Measurements from ENCODE around the gene GRIK4. TPM values are rescaled to one million over a fixed set of nuclear protein-coding genes. Genes with fewer than 3 reads are reported as not detected.

The GRIK4 gene
- polyA plus RNA-seq, 1 experiment: not detected

- H3K27me3 ChIP-seq (ENCODE audit: control insufficient read depth, insufficient read depth, low read length): no peaks in the 10 kb centered on the region; the same call in 1 of the 2 replicates
- H3K36me3 ChIP-seq (ENCODE audit: control insufficient read depth, insufficient read depth, low read length): no peaks in the 10 kb centered on the region
- H3K4me3 ChIP-seq (ENCODE audit: low read depth, low read length): no peak overlapping the region
- TF ChIP-seq CTCF (IDR thresholded peaks at IDR 0.05; ENCODE audit: insufficient read depth, low read depth, low read length): no peak
- ChIA-PET POLR2A (no interaction called here), CTCF (no interaction called here)
- no peak for DNase-seq (ENCODE audit: low read depth)
These were observed 321.1 kb downstream of the GRIK4 start for GRCh38 chr11:120832481-120833238.

DNA sequence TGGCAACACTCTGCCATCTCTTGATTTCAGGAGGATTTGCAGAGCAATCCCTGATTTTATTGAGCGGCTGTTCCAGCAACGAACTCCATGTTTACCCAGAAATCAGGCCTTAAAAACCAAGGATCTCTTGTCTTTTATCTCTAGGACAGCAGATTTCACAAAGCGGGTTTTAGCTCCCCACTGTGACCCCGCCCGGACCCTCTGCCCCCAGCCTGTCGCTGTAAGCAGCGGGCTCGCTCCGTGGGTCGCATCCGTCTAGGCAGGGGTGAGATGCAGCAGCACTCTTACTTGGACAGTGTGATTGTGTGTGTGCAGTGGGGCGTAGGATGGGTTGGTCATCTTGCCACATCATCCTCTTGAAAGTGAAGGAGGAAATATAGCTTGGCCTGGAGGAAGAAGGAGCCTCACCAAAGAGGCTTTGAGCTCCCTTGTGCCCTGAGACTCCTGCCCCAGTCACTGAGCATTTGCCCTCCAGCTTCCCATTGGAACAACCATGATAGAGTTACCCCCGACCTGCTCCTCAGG is 323.2 kb downstream of the GRIK4 start:
- DNase-seq (ENCODE audit: low read depth): no peak
- Histone ChIP-seq H3K36me3 (ENCODE audit: control insufficient read depth, insufficient read depth, low read length) (no peaks in the 10 kb centered on the region), H3K4me3 (ENCODE audit: low read depth, low read length) (no peak overlapping the region), H3K27me3 (ENCODE audit: control insufficient read depth, insufficient read depth, low read length) (no peaks in the 10 kb centered on the region)
- POLR2A ChIA-PET: no interaction called here
- no peak for TF ChIP-seq CTCF (IDR thresholded peaks at IDR 0.05; ENCODE audit: insufficient read depth, low read depth, low read length)
- CTCF ChIA-PET: no interaction called here

GRCh38 chr11:120835601-120836228 is 324.2 kb downstream of the GRIK4 start:
- CTCF ChIA-PET: no interaction called here
- POLR2A ChIA-PET: no interaction called here
- Histone ChIP-seq H3K36me3 (ENCODE audit: control insufficient read depth, insufficient read depth, low read length) (no peaks in the 10 kb centered on the region), H3K4me3 (ENCODE audit: low read depth, low read length) (no peak overlapping the region), H3K27me3 (ENCODE audit: control insufficient read depth, insufficient read depth, low read length) (no peaks in the 10 kb centered on the region)
- DNase-seq (ENCODE audit: low read depth): no peak
- no peak for TF ChIP-seq CTCF (IDR thresholded peaks at IDR 0.05; ENCODE audit: insufficient read depth, low read depth, low read length)

DNA sequence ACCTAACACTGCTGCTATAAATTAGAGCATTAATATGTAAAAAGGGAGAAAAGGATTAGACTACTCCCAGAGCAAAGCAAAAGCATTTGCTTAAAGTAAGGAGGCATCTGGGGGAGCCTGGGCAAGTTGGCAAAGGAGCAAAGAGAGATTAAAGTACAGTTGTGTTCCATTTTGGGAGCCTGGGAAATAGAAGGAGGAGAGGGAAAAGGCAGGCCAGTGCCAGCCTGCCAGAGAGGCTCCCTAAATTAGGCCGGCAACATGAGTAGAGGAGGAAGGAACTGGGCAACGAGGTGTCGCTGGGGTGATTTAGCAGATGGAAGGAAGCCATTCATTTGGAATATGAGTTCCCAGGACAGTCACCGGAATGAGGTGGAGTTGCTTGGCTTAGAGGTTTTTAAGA is 326.1 kb downstream of the GRIK4 start:
- POLR2A ChIA-PET: no interaction called here
- H3K4me3 ChIP-seq (ENCODE audit: low read depth, low read length): no peak overlapping the region
- CTCF ChIA-PET: interaction anchor here (1.2 to 1.4 kb wide), 2 partner anchors 17 to 36 kb away, joined by 3 to 4 read pairs; no protein-coding TSS in a partner anchor

More for the DNA sequence above, 326.1 kb downstream of the GRIK4 start:
- Histone ChIP-seq H3K27me3 (ENCODE audit: control insufficient read depth, insufficient read depth, low read length) (no peaks in the 10 kb centered on the region), H3K36me3 (ENCODE audit: control insufficient read depth, insufficient read depth, low read length) (no peaks in the 10 kb centered on the region)
- no peak for DNase-seq (ENCODE audit: low read depth)
- no peak for TF ChIP-seq CTCF (IDR thresholded peaks at IDR 0.05; ENCODE audit: insufficient read depth, low read depth, low read length)

All from BJ (cell line).